HEK293 (cell line): ENCODE data around the gene PPP1R2B.
"Not testable (repeated sequence)": the region's sequence is repeated elsewhere in the genome, so short reads cannot be mapped to it uniquely, and the experiment has no call there.

Experiments used
- CTCF ChIA-PET: fragments of 350-600 bp; formaldehyde crosslinking; extraction: SDS; loops from one replicate; lab custom pipeline; 2021; ENCODE audit warnings: antibody characterized with exemption; lab: Yijun Ruan, JAX
- POLR2A ChIA-PET: fragments of 300-600 bp; formaldehyde crosslinking; extraction: SDS; loops from one replicate; lab custom pipeline; 2020; ENCODE audit warnings: antibody characterized with exemption, inconsistent platforms; lab: Yijun Ruan, JAX
- H3K27ac ChIP-seq: fragments of 200-500 bp; sonication (Bioruptor generic); 2 replicates; pipeline ENCODE4 v1.5.1; 2014; ENCODE audit warnings: low read depth, low read length, control low read depth, inconsistent platforms; ENCODE audit errors: extremely low read depth
- H3K36me3 ChIP-seq, 2 experiments: fragments of 200-500 bp in 1 of 2; sonication (Bioruptor generic) in 1 of 2; 1 replicate in 1 of 2; 2 replicates in 1 of 2; pipeline ENCODE4 v1.5.1; 2014 to 2017; ENCODE audit warnings: inconsistent platforms in 2 of 2, low read length in 2 of 2; ENCODE audit not compliant: control insufficient read depth in 2 of 2, insufficient read depth in 1 of 2
- H3K4me1 ChIP-seq: fragments of 200-500 bp; sonication (Bioruptor generic); 2 replicates; pipeline ENCODE4 v1.5.1; 2014; ENCODE audit warnings: mild to moderate bottlenecking, low read length, inconsistent platforms; ENCODE audit not compliant: control insufficient read depth, insufficient read depth
- H3K4me3 ChIP-seq: 2 replicates; pipeline ENCODE4 v1.5.1; 2011; ENCODE audit warnings: low read depth, mild to moderate bottlenecking, control low read depth, low read length, moderate library complexity
- H3K9me3 ChIP-seq: fragments of 200-500 bp; sonication (Bioruptor generic); 2 replicates; pipeline ENCODE4 v1.5.1; 2014; ENCODE audit warnings: low read depth, low read length, inconsistent platforms; ENCODE audit not compliant: control insufficient read depth, insufficient read depth
- FEZF1 ChIP-seq: fragments of 450-650 bp; formaldehyde crosslinking; IDR thresholded peaks from 2 replicates; pipeline ENCODE4 v1.5.1; 2016; ENCODE audit warnings: missing biosample characterization, missing genetic modification characterization
- ZBTB8A ChIP-seq: fragments of 450-650 bp; formaldehyde crosslinking; IDR thresholded peaks from 2 replicates; pipeline ENCODE4 v1.5.1; 2016; ENCODE audit warnings: missing biosample characterization, missing genetic modification characterization
- ZNF138 ChIP-seq: fragments of 450-650 bp; formaldehyde crosslinking; IDR thresholded peaks from 2 replicates; pipeline ENCODE4 v1.5.1; 2016; ENCODE audit warnings: missing biosample characterization, missing genetic modification characterization, borderline replicate concordance
- ZNF140 ChIP-seq: fragments of 450-650 bp; formaldehyde crosslinking; IDR thresholded peaks from 2 replicates; pipeline ENCODE4 v1.5.1; 2016; ENCODE audit warnings: missing biosample characterization, missing genetic modification characterization
- ZNF19 ChIP-seq: fragments of 450-650 bp; formaldehyde crosslinking; IDR thresholded peaks from 2 replicates; pipeline ENCODE4; 2016; ENCODE audit warnings: missing biosample characterization, missing genetic modification characterization, low read depth
- ZNF202 ChIP-seq: fragments of 450-650 bp; formaldehyde crosslinking; IDR thresholded peaks from 2 replicates; pipeline ENCODE4 v1.5.1; 2016; ENCODE audit warnings: missing biosample characterization, missing genetic modification characterization, borderline replicate concordance
- ZNF292 ChIP-seq: fragments of 450-650 bp; formaldehyde crosslinking; IDR thresholded peaks from 2 replicates; pipeline ENCODE4 v1.5.1; 2016; ENCODE audit warnings: low read depth, missing biosample characterization, missing genetic modification characterization, borderline replicate concordance
- ZNF341 ChIP-seq: fragments of 450-650 bp; formaldehyde crosslinking; IDR thresholded peaks from 2 replicates; pipeline ENCODE4; 2016; ENCODE audit warnings: low read depth, missing biosample characterization, missing genetic modification characterization
- ZNF394 ChIP-seq: fragments of 450-650 bp; formaldehyde crosslinking; IDR thresholded peaks from 2 replicates; pipeline ENCODE4 v1.5.1; 2016; ENCODE audit warnings: missing biosample characterization, missing genetic modification characterization, mild to moderate bottlenecking, moderate library complexity, borderline replicate concordance
- ZNF426 ChIP-seq: fragments of 450-650 bp; formaldehyde crosslinking; IDR thresholded peaks from 2 replicates; pipeline ENCODE4 v1.5.1; 2017; ENCODE audit warnings: missing biosample characterization, missing genetic modification characterization, mild to moderate bottlenecking, inconsistent platforms, moderate library complexity
- ZNF510 ChIP-seq: fragments of 450-650 bp; formaldehyde crosslinking; IDR thresholded peaks from 2 replicates; pipeline ENCODE4 v1.5.1; 2018; ENCODE audit warnings: mild to moderate bottlenecking, missing genetic modification characterization, missing biosample characterization; ENCODE audit not compliant: insufficient replicate concordance
- ZNF555 ChIP-seq: fragments of 450-650 bp; formaldehyde crosslinking; conservative IDR thresholded peaks from 2 replicates; pipeline ENCODE4 v1.5.1; 2017; ENCODE audit warnings: missing biosample characterization, mild to moderate bottlenecking, missing genetic modification characterization, inconsistent platforms
- ZNF560 ChIP-seq: fragments of 450-650 bp; formaldehyde crosslinking; IDR thresholded peaks from 2 replicates; pipeline ENCODE4 v1.5.1; 2017; ENCODE audit warnings: missing biosample characterization, missing genetic modification characterization, borderline replicate concordance
- ZNF623 ChIP-seq: fragments of 450-650 bp; formaldehyde crosslinking; IDR thresholded peaks from 2 replicates; pipeline ENCODE4 v1.5.1; 2016; ENCODE audit warnings: missing biosample characterization, missing genetic modification characterization
- ZNF654 ChIP-seq: fragments of 450-650 bp; formaldehyde crosslinking; IDR thresholded peaks from 2 replicates; pipeline ENCODE4 v1.5.1; 2016; ENCODE audit warnings: low read depth, missing biosample characterization, missing genetic modification characterization
- ZNF791 ChIP-seq: fragments of 450-650 bp; formaldehyde crosslinking; IDR thresholded peaks from 2 replicates; pipeline ENCODE4 v1.5.1; 2016; ENCODE audit warnings: missing biosample characterization, missing genetic modification characterization
- ZSCAN16 ChIP-seq: fragments of 450-650 bp; formaldehyde crosslinking; IDR thresholded peaks from 2 replicates; pipeline ENCODE4 v1.5.1; 2016; ENCODE audit warnings: missing biosample characterization, missing genetic modification characterization
- ZXDB ChIP-seq: fragments of 450-650 bp; formaldehyde crosslinking; IDR thresholded peaks from 2 replicates; pipeline ENCODE4 v1.5.1; 2016; ENCODE audit warnings: missing biosample characterization, missing genetic modification characterization
- TF ChIP-seq, protein P1 (sequence below): fragments of 450-650 bp; formaldehyde crosslinking; IDR thresholded peaks from 2 replicates; pipeline ENCODE4 v1.5.1; 2016; ENCODE audit warnings: missing biosample characterization, missing genetic modification characterization
- TF ChIP-seq, protein P2 (sequence below): fragments of 450-650 bp; formaldehyde crosslinking; conservative IDR thresholded peaks from 2 replicates; pipeline ENCODE4 v1.5.1; 2016; ENCODE audit warnings: low read depth, missing biosample characterization, missing genetic modification characterization
- TF ChIP-seq, protein P3 (sequence below): fragments of 450-650 bp; formaldehyde crosslinking; IDR thresholded peaks from 2 replicates; pipeline ENCODE4 v1.5.1; 2017; ENCODE audit warnings: missing biosample characterization, missing genetic modification characterization
- TF ChIP-seq, protein P4 (sequence below): fragments of 450-650 bp; formaldehyde crosslinking; IDR thresholded peaks from 2 replicates; pipeline ENCODE4 v1.5.1; 2016; ENCODE audit warnings: missing biosample characterization, missing genetic modification characterization, low read depth

Gene PPP1R2B

DNA sequence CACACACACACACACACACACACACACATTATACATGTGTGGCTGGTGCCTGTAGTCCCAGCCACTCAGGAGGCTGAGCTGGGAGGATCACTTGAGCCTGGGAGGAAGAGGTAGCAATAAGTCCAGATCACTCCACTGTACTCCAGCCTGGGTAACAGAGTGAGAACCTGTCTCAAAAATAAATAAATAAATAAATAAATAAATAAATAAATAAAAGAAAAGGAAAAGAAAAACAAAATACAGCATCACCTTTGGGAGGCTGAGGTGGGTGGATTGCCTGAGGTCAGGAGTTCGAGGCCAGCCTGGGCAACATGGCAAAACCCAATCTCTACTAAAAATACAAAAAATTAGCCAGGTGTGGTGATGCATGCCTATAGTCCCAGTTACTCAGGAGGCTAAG is 1.6 kb upstream of the PPP1R2B start (continued):
- TF ChIP-seq ZNF654 (0 out of 2 replicates have a peak, but pooled peaks have one; percentile 17), ZNF138 (tag by site-specific recombination) (0 out of 2 replicates have a peak, but pooled peaks have one; percentile 22), ZBTB8A (tag by site-specific recombination) (peak; percentile 58), ZNF292 (tag by site-specific recombination) (peak; percentile 31; the same call in 1 of the 2 replicates), ZNF510 (tag by site-specific recombination) (peak; percentile 17), ZNF555 (tag by site-specific recombination) (peak; percentile 74), ZNF341 (tag by site-specific recombination) (0 out of 2 replicates have a peak, but pooled peaks have one; percentile 9), ZNF140 (tag by site-specific recombination) (peak; percentile 84), ZNF791 (tag by site-specific recombination) (0 out of 2 replicates have a peak, but pooled peaks have one; percentile 21), ZXDB (tag by site-specific recombination) (peak; percentile 36; the same call in 1 of the 2 replicates), ZNF394 (tag by site-specific recombination) (peak; percentile 80; the same call in 1 of the 2 replicates), ZNF426 (tag by site-specific recombination) (peak; percentile 76), ZNF623 (tag by site-specific recombination) (peak; percentile 60), ZNF560 (tag by site-specific recombination) (peak; percentile 74; the same call in 1 of the 2 replicates), ZNF202 (tag by site-specific recombination) (peak; percentile 85; the same call in 1 of the 2 replicates)
- TF ChIP-seq, protein P1, sequence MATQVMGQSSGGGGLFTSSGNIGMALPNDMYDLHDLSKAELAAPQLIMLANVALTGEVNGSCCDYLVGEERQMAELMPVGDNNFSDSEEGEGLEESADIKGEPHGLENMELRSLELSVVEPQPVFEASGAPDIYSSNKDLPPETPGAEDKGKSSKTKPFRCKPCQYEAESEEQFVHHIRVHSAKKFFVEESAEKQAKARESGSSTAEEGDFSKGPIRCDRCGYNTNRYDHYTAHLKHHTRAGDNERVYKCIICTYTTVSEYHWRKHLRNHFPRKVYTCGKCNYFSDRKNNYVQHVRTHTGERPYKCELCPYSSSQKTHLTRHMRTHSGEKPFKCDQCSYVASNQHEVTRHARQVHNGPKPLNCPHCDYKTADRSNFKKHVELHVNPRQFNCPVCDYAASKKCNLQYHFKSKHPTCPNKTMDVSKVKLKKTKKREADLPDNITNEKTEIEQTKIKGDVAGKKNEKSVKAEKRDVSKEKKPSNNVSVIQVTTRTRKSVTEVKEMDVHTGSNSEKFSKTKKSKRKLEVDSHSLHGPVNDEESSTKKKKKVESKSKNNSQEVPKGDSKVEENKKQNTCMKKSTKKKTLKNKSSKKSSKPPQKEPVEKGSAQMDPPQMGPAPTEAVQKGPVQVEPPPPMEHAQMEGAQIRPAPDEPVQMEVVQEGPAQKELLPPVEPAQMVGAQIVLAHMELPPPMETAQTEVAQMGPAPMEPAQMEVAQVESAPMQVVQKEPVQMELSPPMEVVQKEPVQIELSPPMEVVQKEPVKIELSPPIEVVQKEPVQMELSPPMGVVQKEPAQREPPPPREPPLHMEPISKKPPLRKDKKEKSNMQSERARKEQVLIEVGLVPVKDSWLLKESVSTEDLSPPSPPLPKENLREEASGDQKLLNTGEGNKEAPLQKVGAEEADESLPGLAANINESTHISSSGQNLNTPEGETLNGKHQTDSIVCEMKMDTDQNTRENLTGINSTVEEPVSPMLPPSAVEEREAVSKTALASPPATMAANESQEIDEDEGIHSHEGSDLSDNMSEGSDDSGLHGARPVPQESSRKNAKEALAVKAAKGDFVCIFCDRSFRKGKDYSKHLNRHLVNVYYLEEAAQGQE (tag by site-specific recombination): peak; percentile 50; the same call in 1 of the 2 replicates
- TF ChIP-seq, protein P2, sequence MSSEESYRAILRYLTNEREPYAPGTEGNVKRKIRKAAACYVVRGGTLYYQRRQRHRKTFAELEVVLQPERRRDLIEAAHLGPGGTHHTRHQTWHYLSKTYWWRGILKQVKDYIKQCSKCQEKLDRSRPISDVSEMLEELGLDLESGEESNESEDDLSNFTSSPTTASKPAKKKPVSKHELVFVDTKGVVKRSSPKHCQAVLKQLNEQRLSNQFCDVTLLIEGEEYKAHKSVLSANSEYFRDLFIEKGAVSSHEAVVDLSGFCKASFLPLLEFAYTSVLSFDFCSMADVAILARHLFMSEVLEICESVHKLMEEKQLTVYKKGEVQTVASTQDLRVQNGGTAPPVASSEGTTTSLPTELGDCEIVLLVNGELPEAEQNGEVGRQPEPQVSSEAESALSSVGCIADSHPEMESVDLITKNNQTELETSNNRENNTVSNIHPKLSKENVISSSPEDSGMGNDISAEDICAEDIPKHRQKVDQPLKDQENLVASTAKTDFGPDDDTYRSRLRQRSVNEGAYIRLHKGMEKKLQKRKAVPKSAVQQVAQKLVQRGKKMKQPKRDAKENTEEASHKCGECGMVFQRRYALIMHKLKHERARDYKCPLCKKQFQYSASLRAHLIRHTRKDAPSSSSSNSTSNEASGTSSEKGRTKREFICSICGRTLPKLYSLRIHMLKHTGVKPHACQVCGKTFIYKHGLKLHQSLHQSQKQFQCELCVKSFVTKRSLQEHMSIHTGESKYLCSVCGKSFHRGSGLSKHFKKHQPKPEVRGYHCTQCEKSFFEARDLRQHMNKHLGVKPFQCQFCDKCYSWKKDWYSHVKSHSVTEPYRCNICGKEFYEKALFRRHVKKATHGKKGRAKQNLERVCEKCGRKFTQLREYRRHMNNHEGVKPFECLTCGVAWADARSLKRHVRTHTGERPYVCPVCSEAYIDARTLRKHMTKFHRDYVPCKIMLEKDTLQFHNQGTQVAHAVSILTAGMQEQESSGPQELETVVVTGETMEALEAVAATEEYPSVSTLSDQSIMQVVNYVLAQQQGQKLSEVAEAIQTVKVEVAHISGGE (tag by site-specific recombination): peak; percentile 75
- TF ChIP-seq, protein P3, sequence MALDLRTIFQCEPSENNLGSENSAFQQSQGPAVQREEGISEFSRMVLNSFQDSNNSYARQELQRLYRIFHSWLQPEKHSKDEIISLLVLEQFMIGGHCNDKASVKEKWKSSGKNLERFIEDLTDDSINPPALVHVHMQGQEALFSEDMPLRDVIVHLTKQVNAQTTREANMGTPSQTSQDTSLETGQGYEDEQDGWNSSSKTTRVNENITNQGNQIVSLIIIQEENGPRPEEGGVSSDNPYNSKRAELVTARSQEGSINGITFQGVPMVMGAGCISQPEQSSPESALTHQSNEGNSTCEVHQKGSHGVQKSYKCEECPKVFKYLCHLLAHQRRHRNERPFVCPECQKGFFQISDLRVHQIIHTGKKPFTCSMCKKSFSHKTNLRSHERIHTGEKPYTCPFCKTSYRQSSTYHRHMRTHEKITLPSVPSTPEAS (tag by site-specific recombination): peak; percentile 9; the same call in 1 of the 2 replicates

DNA sequence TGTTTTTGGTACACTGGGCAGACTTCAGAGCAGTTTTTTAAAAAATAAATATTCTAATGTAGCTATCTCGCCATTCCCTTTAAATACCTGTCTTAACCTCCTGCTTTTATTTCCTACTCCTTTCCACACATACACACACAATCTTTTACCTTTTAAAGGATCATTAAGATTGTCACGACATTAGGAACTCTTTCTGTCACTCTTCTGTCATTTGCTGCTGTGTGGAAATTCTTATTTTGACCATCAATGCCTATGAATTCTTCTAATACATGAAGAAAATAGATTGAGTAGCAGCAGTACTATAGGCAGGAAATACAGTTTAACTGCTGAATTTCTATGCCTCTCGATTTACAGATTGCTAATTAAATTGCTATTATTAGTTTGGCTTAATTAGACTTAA is 1.8 kb downstream of the PPP1R2B start:
- no peak for TF ChIP-seq ZNF394 (tag by site-specific recombination)
- TF ChIP-seq ZNF19 (tag by site-specific recombination): no peak
- TF ChIP-seq, protein P4, sequence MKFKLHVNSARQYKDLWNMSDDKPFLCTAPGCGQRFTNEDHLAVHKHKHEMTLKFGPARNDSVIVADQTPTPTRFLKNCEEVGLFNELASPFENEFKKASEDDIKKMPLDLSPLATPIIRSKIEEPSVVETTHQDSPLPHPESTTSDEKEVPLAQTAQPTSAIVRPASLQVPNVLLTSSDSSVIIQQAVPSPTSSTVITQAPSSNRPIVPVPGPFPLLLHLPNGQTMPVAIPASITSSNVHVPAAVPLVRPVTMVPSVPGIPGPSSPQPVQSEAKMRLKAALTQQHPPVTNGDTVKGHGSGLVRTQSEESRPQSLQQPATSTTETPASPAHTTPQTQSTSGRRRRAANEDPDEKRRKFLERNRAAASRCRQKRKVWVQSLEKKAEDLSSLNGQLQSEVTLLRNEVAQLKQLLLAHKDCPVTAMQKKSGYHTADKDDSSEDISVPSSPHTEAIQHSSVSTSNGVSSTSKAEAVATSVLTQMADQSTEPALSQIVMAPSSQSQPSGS (tag by site-specific recombination): no peak
- no peak for TF ChIP-seq FEZF1
- TF ChIP-seq ZSCAN16 (tag by site-specific recombination): no peak
- no peaks in the 10 kb centered on the region for H3K4me1 ChIP-seq
- H3K4me3 ChIP-seq: no peak overlapping the region
- H3K36me3 ChIP-seq: no peaks in the 10 kb centered on the region
- H3K27ac ChIP-seq: no peak overlapping the region
- CTCF ChIA-PET: no interaction called here
- POLR2A ChIA-PET: no interaction called here
- H3K9me3 ChIP-seq: no peaks in the 10 kb centered on the region

DNA sequence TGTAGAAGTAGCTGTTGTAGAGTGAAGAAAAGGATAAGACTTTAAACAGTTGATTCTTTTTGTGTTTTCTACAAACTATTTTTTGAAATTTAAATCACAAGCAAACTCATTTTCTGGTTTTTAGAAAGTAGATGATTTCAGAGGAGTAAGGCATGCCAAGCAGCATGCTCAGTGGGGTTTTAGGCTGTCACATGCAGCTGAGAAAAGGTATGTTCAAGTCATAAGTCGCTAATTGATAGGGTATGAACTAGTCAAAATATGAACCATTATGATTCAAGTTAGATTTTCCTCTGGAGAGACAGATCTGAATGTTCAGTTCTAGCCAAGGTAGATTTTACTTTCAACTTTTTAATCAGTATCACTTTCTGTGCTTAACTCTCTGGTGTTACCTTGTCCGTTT is 3.0 kb downstream of the PPP1R2B start:
- CTCF ChIA-PET, POLR2A ChIA-PET, H3K27ac ChIP-seq, H3K9me3 ChIP-seq, H3K4me1 ChIP-seq, H3K36me3 ChIP-seq, H3K4me3 ChIP-seq: not testable (repeated sequence)
